Measurements from ENCODE around the gene PSMB10.
A peak's percentile ranks its signal among the peaks of the same experiment; 100 is the strongest.

Gene PSMB10

GRCh38 chr16:67927131-67927941 lies 9.3 kb downstream of the PSMB10 start:
- H3K18ac ChIP-seq (ENCODE audit: low read length): no peak overlapping the region
- H3K79me1 ChIP-seq (ENCODE audit: low read depth, low read length): peaks cover 4% of the 10 kb centered on the region
- H4K8ac ChIP-seq (ENCODE audit: low read depth, low read length): no peak overlapping the region
- no peak overlapping the region for H2BK12ac ChIP-seq (ENCODE audit: low read length)
- peaks cover 0 to 2% of the 10 kb centered on the region in 2 donors for H3K9me3 ChIP-seq (replicated peaks in 1 of 2; ENCODE audit: control insufficient read depth in 2 of 2, insufficient read depth in 1 of 2, low read depth in 1 of 2, low read length in 2 of 2)
- no peak for DNase-seq (ENCODE audit: low spot score)
- no peak overlapping the region for H3K27ac ChIP-seq (replicated peaks; ENCODE audit: low read length)
- H2AFZ ChIP-seq (ENCODE audit: low read length): no peak overlapping the region
- H3K36me3 ChIP-seq (replicated peaks in 1 of 2; ENCODE audit: control insufficient read depth in 2 of 2, insufficient read depth in 2 of 2, low read length in 2 of 2): peaks cover 18 to 77% of the 10 kb centered on the region in 2 donors
- no peaks in the 10 kb centered on the region for H3K4me1 ChIP-seq (ENCODE audit: control insufficient read depth in 2 of 2, insufficient read depth in 1 of 2, low read depth in 1 of 2, low read length in 2 of 2)
- H2AK5ac ChIP-seq (ENCODE audit: low read depth, low read length): no peak overlapping the region
- no peak overlapping the region for H3K4me3 ChIP-seq (ENCODE audit: low read length in 2 of 2)
- WGBS, 2 donors (ENCODE audit: extremely low coverage in 2 of 2, insufficient read length in 2 of 2, insufficient replicate concordance in 1 of 2): no CpG with 5 or more reads among the region's 22 CpGs
- H2BK15ac ChIP-seq (ENCODE audit: low read length): no peak overlapping the region
- H4K91ac ChIP-seq (ENCODE audit: low read depth, low read length, poor library complexity): no peak overlapping the region
- H2BK120ac ChIP-seq (ENCODE audit: low read depth, low read length): no peak overlapping the region
- peak overlapping the region; percentile 72 for H3K9ac ChIP-seq (ENCODE audit: low read depth, low read length, poor library complexity)
- H3K4me2 ChIP-seq (ENCODE audit: insufficient read depth, low read length, poor library complexity, severe bottlenecking): no peak overlapping the region
- no peaks in the 10 kb centered on the region for H3K27me3 ChIP-seq (ENCODE audit: control insufficient read depth in 3 of 3, insufficient read depth in 3 of 3, low read depth in 1 of 3, low read length in 3 of 3)
- no peak overlapping the region for H3K14ac ChIP-seq (ENCODE audit: low read length)
- H3K4ac ChIP-seq (ENCODE audit: low read length): no peak overlapping the region
- H2BK5ac ChIP-seq (ENCODE audit: low read length): peak overlapping the region; percentile 46
- H3K23ac ChIP-seq (ENCODE audit: low read depth, low read length, poor library complexity): peak overlapping the region; percentile 59

GRCh38 chr16:67926181-67926750 lies 10.4 kb downstream of the PSMB10 start:
- no CpG with 5 or more reads among the region's 13 CpGs for WGBS, 2 donors (ENCODE audit: extremely low coverage in 2 of 2, insufficient read length in 2 of 2, insufficient replicate concordance in 1 of 2)
- no peak overlapping the region for H3K23ac ChIP-seq (ENCODE audit: low read depth, low read length, poor library complexity)
- H3K36me3 ChIP-seq (replicated peaks in 1 of 2; ENCODE audit: control insufficient read depth in 2 of 2, insufficient read depth in 2 of 2, low read length in 2 of 2): peaks cover 18 to 71% of the 10 kb centered on the region in 2 donors
- H3K14ac ChIP-seq (ENCODE audit: low read length): no peak overlapping the region
- no peaks in the 10 kb centered on the region for H3K4me1 ChIP-seq (ENCODE audit: control insufficient read depth in 2 of 2, insufficient read depth in 1 of 2, low read depth in 1 of 2, low read length in 2 of 2)
- H3K27ac ChIP-seq (replicated peaks; ENCODE audit: low read length): no peak overlapping the region
- H2BK5ac ChIP-seq (ENCODE audit: low read length): no peak overlapping the region
- no peak overlapping the region for H2AFZ ChIP-seq (ENCODE audit: low read length)
- no peak overlapping the region for H3K4me2 ChIP-seq (ENCODE audit: insufficient read depth, low read length, poor library complexity, severe bottlenecking)
- H3K79me1 ChIP-seq (ENCODE audit: low read depth, low read length): peaks cover 4% of the 10 kb centered on the region
- H3K18ac ChIP-seq (ENCODE audit: low read length): no peak overlapping the region
- H3K9ac ChIP-seq (ENCODE audit: low read depth, low read length, poor library complexity): no peak overlapping the region
- no peak overlapping the region for H4K8ac ChIP-seq (ENCODE audit: low read depth, low read length)
- no peak overlapping the region for H3K4me3 ChIP-seq (ENCODE audit: low read length in 2 of 2)
- no peak overlapping the region for H2BK15ac ChIP-seq (ENCODE audit: low read length)
- no peak overlapping the region for H2BK12ac ChIP-seq (ENCODE audit: low read length)
- H3K9me3 ChIP-seq (replicated peaks in 1 of 2; ENCODE audit: control insufficient read depth in 2 of 2, insufficient read depth in 1 of 2, low read depth in 1 of 2, low read length in 2 of 2): peaks cover 0 to 2% of the 10 kb centered on the region in 2 donors
- no peak overlapping the region for H2BK120ac ChIP-seq (ENCODE audit: low read depth, low read length)
- DNase-seq (ENCODE audit: low spot score): no peak
- H4K91ac ChIP-seq (ENCODE audit: low read depth, low read length, poor library complexity): no peak overlapping the region
- H3K27me3 ChIP-seq (ENCODE audit: control insufficient read depth in 3 of 3, insufficient read depth in 3 of 3, low read depth in 1 of 3, low read length in 3 of 3): no peaks in the 10 kb centered on the region
- no peak overlapping the region for H2AK5ac ChIP-seq (ENCODE audit: low read depth, low read length)
- H3K4ac ChIP-seq (ENCODE audit: low read length): no peak overlapping the region

GRCh38 chr16:67924140-67924906 lies 12.3 kb downstream of the PSMB10 start:
- Histone ChIP-seq H2AFZ (ENCODE audit: low read length) (no peak overlapping the region), H3K9me3 (replicated peaks in 1 of 2; ENCODE audit: control insufficient read depth in 2 of 2, insufficient read depth in 1 of 2, low read depth in 1 of 2, low read length in 2 of 2) (peaks cover 0 to 2% of the 10 kb centered on the region in 2 donors), H3K27ac (replicated peaks; ENCODE audit: low read length) (no peak overlapping the region), H3K18ac (ENCODE audit: low read length) (no peak overlapping the region), H4K91ac (ENCODE audit: low read depth, low read length, poor library complexity) (no peak overlapping the region), H3K9ac (ENCODE audit: low read depth, low read length, poor library complexity) (no peak overlapping the region), H3K4me2 (ENCODE audit: insufficient read depth, low read length, poor library complexity, severe bottlenecking) (no peak overlapping the region), H3K14ac (ENCODE audit: low read length) (no peak overlapping the region), H3K4me3 (ENCODE audit: low read length in 2 of 2) (no peak overlapping the region), H2BK15ac (ENCODE audit: low read length) (no peak overlapping the region), H2BK120ac (ENCODE audit: low read depth, low read length) (no peak overlapping the region), H3K4me1 (ENCODE audit: control insufficient read depth in 2 of 2, insufficient read depth in 1 of 2, low read depth in 1 of 2, low read length in 2 of 2) (no peaks in the 10 kb centered on the region), H2AK5ac (ENCODE audit: low read depth, low read length) (no peak overlapping the region), H3K4ac (ENCODE audit: low read length) (no peak overlapping the region), H3K36me3 (replicated peaks in 1 of 2; ENCODE audit: control insufficient read depth in 2 of 2, insufficient read depth in 2 of 2, low read length in 2 of 2) (peaks cover 18 to 61% of the 10 kb centered on the region in 2 donors), H3K79me1 (ENCODE audit: low read depth, low read length) (peaks cover 12% of the 10 kb centered on the region), H2BK12ac (ENCODE audit: low read length) (no peak overlapping the region), H2BK5ac (ENCODE audit: low read length) (no peak overlapping the region), H3K27me3 (ENCODE audit: control insufficient read depth in 3 of 3, insufficient read depth in 3 of 3, low read depth in 1 of 3, low read length in 3 of 3) (no peaks in the 10 kb centered on the region), H4K8ac (ENCODE audit: low read depth, low read length) (no peak overlapping the region), H3K23ac (ENCODE audit: low read depth, low read length, poor library complexity) (no peak overlapping the region)
- no peak for DNase-seq (ENCODE audit: low spot score)
- no CpG with 5 or more reads among the region's 10 CpGs for WGBS, 2 donors (ENCODE audit: extremely low coverage in 2 of 2, insufficient read length in 2 of 2, insufficient replicate concordance in 1 of 2)

All from neuronal stem cell (in vitro differentiated cells).